ENCODE measurements around the gene ZNF57.
"Not testable (repeated sequence)": the region's sequence is repeated elsewhere in the genome, so short reads cannot be mapped to it uniquely, and the experiment has no call there.

Gene ZNF57

DNA sequence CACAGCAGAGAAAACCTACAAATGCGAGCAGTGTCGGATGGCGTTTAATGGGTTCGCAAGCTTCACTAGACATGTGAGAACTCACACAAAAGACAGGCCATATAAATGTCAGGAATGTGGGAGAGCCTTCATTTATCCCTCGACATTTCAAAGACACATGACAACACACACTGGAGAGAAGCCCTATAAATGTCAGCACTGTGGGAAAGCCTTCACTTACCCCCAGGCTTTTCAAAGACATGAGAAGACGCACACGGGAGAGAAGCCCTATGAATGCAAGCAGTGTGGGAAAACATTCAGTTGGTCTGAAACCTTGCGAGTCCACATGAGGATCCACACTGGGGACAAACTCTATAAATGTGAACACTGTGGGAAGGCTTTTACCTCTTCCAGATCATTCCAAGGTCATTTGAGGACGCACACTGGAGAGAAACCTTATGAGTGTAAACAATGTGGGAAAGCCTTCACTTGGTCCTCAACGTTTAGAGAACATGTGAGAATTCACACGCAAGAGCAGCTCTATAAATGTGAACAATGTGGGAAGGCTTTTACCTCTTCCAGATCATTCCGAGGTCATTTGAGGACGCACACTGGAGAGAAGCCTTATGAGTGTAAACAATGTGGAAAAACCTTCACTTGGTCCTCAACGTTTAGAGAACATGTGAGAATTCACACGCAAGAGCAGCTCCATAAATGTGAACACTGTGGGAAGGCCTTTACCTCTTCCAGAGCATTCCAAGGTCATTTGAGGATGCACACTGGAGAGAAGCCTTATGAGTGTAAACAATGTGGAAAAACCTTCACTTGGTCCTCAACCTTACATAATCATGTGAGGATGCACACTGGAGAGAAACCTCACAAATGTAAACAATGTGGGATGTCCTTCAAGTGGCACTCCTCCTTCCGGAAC, 16.8 kb downstream of the ZNF57 start:
- DNase-seq (ENCODE audit: low read depth) = no peak
- TF ChIP-seq, protein P1, sequence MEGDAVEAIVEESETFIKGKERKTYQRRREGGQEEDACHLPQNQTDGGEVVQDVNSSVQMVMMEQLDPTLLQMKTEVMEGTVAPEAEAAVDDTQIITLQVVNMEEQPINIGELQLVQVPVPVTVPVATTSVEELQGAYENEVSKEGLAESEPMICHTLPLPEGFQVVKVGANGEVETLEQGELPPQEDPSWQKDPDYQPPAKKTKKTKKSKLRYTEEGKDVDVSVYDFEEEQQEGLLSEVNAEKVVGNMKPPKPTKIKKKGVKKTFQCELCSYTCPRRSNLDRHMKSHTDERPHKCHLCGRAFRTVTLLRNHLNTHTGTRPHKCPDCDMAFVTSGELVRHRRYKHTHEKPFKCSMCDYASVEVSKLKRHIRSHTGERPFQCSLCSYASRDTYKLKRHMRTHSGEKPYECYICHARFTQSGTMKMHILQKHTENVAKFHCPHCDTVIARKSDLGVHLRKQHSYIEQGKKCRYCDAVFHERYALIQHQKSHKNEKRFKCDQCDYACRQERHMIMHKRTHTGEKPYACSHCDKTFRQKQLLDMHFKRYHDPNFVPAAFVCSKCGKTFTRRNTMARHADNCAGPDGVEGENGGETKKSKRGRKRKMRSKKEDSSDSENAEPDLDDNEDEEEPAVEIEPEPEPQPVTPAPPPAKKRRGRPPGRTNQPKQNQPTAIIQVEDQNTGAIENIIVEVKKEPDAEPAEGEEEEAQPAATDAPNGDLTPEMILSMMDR (IDR thresholded peaks at IDR 0.05; ENCODE audit: low read depth, low read length, missing control alignments) = no peak
- no peak overlapping the region for H3K4me3 ChIP-seq (ENCODE audit: low read depth, low read length)
- in situ Hi-C loops (cut with HindIII; ENCODE audit: low sequenced_read_pairs) = no loop called here

DNA sequence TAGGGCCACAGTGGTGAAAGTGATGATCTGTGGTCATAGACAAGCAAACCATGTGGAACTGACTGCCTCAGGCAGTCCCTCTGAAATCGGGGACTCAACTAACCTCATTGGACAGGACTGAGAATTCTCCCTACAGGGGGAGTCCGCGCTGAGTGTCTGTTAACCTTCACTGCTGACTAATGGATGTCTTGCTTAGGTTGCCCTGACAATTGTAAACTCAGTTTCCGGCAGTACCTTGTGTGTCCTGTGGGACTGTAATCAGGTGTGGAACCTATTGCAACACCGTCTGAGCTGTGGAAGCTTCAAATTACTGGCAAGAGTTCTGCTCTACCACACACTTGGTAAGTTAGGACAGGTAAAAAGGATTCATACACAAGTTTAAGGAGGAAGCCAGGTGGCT, 22.3 kb downstream of the ZNF57 start:
- no peak for DNase-seq (ENCODE audit: low read depth)
- in situ Hi-C loops (cut with HindIII; ENCODE audit: low sequenced_read_pairs) = no loop called here
- no peak overlapping the region for H3K4me3 ChIP-seq (ENCODE audit: low read depth, low read length)
- TF ChIP-seq, protein P1 (IDR thresholded peaks at IDR 0.05; ENCODE audit: low read depth, low read length, missing control alignments) = no peak

DNA sequence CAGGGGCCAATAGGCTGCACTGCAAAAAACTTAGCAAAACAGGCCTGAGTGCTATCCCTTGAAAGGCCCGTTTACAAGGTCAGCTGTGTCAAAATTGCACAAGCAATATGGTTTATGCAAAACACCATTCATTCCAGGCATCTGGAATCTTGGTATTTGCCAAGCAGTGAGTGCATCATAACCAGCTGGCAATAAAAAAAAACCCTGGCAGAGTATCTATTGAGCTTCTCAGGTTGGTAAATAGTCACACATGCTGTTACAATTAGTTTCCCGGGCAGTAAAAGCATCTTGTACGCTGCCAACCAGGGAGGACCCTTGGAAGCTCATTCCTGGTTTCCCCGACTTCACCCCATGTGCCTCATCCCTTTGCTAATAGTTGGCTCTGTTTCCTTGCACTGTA, 22.8 kb downstream of the ZNF57 start:
- in situ Hi-C loops (cut with HindIII; ENCODE audit: low sequenced_read_pairs) = no loop called here
- peak; percentile 59 for DNase-seq (ENCODE audit: low read depth)
- no peak overlapping the region for H3K4me3 ChIP-seq (ENCODE audit: low read depth, low read length)
- TF ChIP-seq, protein P1 (IDR thresholded peaks at IDR 0.05; ENCODE audit: low read depth, low read length, missing control alignments) = no peak

DNA sequence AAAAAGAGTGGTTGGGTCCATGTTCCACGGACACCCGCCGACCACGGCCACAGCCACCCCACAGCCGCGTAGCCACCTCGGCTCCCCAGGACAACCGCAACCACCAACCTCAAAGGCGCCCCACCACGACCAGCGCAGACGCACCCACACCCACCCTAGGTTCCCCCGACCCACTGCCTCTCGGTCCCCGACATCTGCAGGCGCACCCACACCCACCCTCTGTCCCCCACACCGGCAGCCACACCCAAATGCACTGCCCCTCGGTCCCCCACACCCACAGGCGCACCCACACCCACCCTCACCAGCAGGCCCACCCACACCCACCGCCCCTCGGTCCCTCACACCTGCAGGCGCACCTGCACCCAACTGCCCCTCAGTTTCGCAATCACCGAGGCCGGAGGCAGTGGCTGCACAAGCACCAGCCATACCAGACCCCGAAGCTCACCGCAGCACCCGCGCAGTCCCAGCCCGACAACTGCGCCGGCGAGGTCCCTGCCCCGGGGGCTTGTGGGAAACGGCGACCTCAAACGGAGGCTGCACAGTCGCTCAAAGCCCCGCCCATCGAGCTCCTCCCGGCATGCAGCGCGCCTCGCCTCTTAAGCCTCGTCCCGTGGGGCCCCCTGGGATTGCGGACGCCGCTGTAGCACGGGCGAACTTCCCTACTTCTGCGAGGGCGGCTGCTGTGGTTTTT, 25.8 kb downstream of the ZNF57 start:
- DNase-seq (ENCODE audit: low read depth) = no peak
- TF ChIP-seq, protein P1 (IDR thresholded peaks at IDR 0.05; ENCODE audit: low read depth, low read length, missing control alignments) = no peak
- H3K4me3 ChIP-seq (ENCODE audit: low read depth, low read length) = no peak overlapping the region
- in situ Hi-C loops (cut with HindIII; ENCODE audit: low sequenced_read_pairs) = no loop called here

DNA sequence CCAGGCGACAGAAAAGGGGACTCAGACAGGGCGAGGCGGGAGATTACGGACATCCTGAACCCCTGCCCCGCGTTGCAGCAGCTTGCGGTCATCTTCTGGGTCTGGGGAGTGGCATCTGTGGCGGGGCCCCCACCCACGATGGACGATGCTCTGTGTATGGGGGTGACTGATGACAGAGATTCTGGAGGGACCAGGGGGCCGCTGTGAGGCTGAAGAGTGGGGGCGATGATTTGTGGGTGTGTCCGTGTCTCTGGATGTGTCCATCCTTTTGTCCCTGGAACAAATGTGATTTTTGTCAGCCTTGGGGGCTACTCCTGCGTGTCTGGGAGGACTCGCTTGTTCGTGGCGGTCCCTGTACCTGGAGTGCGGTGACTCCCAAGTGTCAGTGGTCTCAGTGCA, 26.3 kb downstream of the ZNF57 start:
- H3K4me3 ChIP-seq (ENCODE audit: low read depth, low read length) = no peak overlapping the region
- DNase-seq (ENCODE audit: low read depth) = no peak
- TF ChIP-seq, protein P1 (IDR thresholded peaks at IDR 0.05; ENCODE audit: low read depth, low read length, missing control alignments) = no peak
- in situ Hi-C loops (cut with HindIII; ENCODE audit: low sequenced_read_pairs) = no loop called here

DNA sequence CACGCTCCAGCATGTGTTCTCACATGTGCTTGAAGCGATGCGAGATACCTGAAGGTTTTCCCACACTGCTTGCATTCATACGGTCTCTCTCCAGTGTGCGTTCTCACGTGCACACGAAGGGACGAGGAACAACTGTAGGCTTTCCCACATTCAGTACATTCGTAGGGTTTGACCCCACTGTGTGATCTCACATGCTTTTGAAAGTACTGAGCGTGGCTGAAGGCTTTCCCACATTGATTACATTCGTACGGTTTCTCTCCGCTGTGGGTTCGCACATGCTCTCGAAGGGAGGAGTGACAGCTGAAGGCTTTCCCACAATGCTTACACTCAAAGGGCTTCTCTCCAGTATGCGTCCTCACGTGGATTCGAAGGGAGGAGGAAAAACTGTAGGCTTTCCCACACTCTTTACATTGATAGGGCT, 32.8 kb downstream of the ZNF57 start:
- TF ChIP-seq, protein P1 (IDR thresholded peaks at IDR 0.05; ENCODE audit: low read depth, low read length, missing control alignments) = no peak
- H3K4me3 ChIP-seq (ENCODE audit: low read depth, low read length) = no peak overlapping the region
- no peak for DNase-seq (ENCODE audit: low read depth)
- in situ Hi-C loops (cut with HindIII; ENCODE audit: low sequenced_read_pairs) = no loop called here

DNA sequence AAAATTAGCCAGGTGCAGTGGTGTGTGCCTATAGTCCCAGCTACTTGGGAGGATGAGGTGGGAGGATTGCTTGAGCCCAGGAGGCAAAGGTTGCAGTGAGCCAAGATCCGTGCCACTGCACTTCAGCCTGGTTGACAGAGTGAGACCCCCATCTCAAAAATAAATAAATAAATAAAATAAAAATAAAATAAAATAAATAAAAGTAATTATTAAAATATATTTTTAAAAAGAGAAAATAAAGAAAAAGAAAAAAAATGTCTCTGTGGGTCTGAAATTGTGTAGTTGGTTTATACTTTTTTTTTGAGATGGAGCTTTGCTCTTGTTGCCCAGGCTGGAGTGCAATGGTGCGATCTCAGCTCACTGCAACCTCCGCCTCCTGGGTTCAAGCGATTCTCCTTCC, 35.1 kb downstream of the ZNF57 start:
- in situ Hi-C loops (cut with HindIII; ENCODE audit: low sequenced_read_pairs); H3K4me3 ChIP-seq (ENCODE audit: low read depth, low read length); DNase-seq (ENCODE audit: low read depth): not testable (repeated sequence)
